ENCODE results near the gene FAM168A.
"Not testable (repeated sequence)": the region's sequence is repeated elsewhere in the genome, so short reads cannot be mapped to it uniquely, and the experiment has no call there.

Gene FAM168A

DNA sequence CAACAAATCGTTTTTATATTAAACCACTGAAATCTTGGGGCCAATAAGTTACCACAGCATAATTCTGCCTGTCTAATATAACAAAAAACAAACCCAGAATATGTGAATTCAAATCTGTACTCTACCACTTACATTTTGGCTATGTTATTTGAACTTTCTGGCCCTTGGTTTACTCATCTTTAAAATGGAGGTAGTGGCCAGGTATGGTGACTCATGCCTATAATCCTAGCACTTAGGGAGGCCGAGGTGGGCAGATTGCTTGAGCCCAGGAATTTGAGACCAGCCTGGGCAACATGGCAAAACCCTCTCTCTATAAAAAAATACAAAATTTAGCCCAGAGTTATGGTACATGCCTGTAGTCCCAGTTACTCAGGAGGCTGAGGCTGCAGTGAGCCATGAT lies 84.2 kb downstream of the FAM168A start:
- no peak for DNase-seq

DNA sequence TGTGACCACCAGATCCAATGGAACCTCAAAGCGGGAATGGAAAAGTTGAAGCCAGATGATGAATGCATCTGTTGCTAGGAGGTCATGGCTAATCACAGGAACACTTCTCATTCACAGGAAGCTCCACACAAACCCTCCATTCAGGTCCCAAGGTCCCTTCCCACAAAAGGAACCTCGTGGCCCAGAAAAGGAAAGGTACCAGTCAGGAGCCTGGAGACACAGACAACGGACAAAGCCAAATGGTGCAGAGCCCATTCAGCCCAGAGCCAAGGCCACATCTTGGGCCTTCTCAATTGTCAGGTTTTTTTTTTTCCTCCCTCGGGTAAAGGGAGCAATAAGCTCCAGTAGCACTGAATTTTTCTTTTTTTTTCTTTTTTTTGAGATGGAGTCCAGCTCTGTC lies 87.0 kb downstream of the FAM168A start:
- no peak for DNase-seq

DNA sequence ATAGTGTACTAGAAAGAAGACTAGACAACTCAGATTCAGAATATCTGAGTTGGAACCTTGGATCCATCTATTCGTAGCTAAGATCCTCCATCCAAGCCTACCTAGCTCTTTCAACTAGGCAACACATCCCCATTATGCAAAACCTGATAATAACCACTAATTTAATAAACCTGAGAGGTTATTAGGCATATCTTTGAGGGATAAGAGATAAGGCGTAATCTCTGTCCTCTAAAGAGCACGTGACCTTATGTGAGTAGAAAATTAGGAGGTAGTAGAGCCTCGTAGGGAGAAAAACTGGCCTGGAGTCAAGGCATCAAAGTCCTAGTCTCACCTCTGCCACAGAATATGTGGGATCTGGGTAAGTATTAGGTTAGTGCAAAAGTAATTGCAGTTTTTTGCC lies 87.8 kb downstream of the FAM168A start:
- DNase-seq = no peak

DNA sequence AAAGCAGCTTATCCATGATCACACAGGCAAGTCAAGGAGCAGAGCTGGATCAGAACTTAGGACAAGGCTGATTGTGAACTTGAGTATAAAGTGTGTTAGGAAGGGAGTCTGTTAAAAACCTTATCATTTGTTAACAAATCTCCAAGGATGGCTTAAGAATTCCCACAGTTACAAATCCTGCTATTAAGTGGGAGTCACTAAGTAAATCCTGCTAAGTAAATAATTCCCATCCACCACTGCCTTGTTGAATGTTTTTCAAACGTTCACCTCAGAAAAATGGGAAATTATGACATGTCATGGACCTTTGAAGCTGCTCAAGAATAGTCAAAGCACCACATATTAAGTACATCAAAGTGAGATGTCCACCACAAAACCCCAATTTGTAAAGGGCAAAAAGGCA lies 88.7 kb downstream of the FAM168A start:
- no peak for DNase-seq

DNA sequence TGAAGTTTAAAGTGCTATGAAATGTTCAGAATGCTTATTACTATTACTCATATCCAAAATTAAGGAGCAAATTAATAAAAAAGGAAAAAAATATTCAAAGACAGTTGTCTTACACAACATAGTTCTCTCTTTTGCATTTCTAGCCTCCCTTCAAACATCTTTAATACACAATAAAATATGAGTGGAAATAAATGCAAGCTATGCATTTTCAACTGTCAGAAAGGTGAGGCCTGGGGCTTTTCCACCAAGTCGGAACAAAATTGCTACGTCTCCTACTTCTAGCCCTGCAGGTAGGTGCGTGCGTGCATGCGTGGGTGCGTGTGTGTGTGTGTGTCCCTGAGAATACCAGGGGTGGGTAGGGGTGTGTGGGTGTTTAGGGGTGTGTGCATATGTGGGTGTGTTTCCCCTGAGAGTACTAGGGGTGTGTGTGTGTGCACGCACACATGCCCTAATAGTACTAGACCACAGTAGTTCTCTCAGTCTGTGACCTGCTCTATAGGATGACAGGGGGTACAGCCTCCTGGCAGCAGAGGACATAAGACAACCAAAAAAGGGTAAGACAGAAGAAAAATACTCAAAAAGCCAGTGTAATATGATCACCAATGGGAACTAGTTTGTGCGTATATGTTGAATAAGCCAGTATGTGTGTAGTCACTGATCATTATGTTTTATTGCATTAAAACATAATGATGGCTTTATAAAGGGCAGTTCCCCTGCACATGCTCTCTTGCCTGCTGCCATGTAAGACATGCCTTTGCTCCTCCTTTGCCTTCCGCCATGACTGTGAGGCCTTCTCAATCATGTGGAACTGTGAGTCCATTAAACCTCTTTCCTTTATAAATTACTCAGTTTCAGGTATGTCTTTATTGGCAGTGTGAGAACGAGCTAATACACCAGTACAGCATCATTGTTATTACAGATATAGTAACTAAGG lies 89.4 kb downstream of the FAM168A start:
- DNase-seq = no peak

DNA sequence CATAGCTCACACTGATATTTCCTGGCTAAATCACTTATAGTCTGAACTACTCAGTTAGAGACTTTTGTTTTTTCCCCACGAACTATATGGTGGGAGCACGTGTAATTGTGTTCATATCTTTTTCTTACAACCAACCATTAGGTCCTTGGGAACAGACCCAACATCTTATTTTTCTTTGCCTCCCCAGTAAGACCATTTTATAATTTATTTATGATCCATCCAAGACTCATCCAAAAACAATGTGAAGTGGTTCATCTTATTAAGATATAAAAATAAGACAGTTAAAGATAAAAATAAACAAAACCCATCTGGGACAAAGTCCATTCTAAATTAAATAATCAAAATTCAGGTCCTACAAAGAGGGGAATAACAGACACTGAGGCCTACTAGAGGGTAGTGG lies 90.8 kb downstream of the FAM168A start:
- DNase-seq = no peak

DNA sequence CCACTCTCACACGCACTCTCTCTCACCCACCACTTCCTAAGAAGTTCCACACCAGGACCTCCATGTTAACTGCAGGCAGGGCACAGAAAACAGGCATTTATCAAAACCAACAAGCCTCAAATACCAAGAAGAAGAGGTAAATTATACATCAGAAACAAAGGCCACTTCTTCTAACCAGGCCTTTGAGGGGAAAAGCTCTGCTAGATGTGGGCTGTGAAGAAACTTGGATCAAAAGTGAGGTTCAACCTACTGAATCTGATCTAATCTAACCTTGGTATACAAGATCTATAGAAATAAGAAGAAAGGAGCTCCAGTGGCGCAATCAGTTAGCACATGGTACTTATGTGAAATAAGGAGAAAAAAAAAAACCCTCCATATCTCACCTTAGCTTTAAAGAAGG lies 91.9 kb downstream of the FAM168A start:
- no peak for DNase-seq

DNA sequence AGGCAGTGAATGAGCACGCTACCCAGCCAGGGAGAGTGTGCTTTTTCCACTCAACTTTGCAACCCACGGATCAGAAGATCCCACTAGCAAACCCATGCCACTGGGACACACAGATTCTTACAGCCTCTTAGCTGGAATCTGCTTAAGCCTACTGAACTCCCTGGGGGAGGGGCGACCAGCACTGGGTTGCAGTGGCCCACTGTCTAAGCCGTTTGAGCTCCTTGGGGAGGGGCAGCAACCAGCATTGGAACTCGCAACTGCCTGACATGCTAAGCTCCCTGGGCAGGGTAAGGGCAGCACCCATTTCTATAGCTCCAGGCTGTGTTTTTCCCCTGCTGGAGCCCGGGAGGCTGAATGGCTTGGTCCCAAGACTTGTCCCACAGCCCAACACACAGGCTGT lies 99.6 kb downstream of the FAM168A start:
- no peak for DNase-seq

DNA sequence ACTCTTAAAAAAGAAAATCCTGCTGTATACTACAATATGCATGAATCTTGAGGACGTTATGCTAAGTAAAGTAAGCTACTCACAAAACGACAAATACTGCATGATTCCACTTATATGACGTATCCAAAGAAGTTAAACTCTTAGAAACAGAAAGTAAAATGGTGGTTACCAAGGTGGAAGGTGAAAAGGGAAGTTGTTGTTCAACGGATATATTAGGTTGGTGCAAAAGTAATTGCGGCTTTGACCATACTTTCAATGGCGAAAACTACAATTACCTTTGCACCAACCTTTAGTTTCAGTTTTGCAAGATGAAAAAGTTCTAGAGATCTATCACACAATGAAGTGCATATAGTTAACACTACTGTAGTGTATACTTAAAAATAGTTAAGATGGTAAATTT lies 101.8 kb downstream of the FAM168A start:
- no peak for DNase-seq

DNA sequence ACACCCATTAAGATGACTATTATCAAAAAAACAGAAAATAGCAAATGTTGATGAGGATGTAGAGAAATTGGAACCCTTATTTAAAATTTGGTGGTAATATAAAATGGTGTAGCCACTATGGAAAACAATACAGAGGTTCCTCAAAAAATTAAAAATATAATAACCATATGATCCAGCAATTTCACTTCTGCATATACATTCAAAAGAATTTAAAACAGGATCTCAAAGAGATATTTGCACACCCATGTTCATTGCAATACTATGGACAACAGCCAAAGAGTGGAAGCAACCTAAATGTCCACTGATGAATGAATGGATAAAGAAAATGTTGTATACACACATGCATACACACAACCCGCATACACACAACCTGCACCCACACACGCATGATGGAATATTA lies 102.2 kb downstream of the FAM168A start:
- no peak for DNase-seq

DNA sequence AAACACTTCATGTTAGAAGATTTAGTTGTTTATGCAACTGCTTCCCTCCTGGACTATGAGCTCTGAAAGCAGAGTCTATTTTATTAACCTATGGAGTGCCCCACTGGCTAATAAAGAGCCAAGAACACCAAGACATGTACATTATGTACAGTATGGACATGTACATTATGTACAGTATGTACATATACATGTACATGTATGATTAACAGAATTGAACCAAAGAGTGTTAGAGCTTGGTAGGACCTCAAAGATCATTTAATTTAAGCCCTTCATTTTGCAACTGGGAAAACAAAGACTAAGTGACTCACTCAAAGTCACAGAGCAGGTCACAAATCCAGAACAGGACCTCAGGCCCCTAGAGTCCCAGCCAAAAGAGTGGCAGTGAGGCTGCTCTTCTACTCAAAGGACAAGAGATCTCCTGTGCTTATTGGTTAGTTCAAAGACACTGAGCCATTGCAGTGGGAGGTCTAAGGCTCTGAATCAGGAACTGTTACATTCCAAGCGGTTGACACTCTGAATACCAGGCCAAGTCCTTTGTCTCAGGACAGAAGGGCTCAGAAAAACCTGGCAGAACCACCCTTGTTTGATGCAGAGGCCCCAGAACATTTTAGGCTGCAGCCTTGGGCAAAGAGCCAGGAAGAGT lies 103.8 kb downstream of the FAM168A start:
- no peak for DNase-seq

DNA sequence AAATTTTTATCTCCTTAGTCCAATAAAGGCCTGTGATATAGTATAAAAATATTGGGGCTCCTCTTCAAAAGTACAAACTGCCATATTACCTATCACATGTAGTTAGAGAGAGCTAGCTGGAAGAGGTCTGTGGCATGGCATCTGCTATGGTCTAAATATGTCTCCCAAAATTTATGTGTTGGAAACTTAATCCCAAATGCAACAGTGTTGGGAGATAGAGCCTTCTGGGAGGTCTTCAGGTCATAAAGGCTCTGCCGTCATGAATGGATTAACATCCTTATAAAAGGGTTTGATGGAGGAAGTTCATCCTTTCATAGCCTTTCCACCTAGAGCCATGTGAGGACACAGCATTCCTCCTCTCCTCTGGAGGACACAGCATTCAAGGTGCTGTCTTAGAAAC lies 116.3 kb downstream of the FAM168A start:
- no peak for DNase-seq

DNA sequence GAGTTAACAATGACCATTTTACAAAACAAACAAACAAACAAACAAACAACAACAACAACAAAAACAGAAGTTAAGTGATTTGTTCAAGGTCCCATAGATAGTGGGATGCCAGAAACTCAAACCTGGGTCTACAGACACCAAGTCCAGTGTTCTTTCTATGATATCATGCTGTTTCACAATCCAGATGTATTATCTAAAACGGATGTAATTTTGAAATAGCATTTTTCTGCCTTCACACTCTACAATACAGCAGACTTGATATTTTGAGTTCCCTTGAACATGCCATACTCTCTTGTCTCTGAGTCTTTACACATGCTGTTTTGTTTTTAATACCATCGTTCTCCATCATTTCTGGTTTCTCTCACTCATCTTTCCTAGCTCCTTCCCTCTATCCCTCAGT lies 117.2 kb downstream of the FAM168A start:
- no peak for DNase-seq

DNA sequence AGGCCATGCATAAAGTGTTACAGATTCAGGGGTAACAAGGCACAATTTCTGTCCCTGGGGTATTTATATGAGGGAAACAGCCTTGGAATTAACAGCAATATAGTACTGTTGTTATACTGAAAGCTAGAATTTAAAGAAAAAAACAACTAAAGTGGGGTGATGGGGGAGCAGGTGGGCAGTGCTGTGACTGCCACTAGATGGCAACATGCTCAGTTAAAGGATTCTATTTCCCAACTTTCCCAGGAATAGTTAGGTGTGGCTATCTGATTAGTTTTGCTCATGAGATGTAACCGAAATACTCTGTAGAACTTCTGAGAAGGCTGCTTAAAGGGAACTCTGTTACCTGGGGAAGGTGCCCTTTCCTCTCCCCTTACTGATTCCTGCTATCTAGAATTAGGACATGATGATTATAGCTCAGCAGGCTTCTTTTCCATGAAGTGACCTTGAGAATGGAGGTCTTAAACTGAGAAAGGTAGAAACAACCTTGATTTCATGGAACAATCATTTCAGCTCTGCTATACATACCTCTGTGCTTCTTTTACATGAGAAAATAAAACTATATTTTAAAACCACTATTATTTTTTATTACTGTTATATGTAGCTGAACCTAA lies 119.1 kb downstream of the FAM168A start:
- DNase-seq = no peak

DNA sequence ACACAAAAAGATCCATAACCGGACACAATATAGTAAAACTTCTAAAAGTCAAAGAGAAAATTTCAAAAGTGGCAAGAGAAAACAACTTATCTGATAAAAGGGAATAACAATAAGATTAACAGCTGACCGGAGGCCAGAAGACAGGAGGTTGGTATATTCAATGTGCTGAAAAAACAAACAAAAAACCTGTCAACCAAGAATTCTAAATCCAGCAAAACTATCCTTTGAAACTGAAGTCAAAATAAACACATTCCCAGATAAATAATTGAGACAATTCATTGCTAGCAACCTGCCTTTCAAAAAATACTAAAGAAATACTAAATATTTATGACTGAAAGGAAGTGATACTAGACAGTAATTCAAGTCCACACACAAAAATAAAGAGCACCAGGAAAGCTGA lies 120.4 kb downstream of the FAM168A start:
- no peak for DNase-seq

DNA sequence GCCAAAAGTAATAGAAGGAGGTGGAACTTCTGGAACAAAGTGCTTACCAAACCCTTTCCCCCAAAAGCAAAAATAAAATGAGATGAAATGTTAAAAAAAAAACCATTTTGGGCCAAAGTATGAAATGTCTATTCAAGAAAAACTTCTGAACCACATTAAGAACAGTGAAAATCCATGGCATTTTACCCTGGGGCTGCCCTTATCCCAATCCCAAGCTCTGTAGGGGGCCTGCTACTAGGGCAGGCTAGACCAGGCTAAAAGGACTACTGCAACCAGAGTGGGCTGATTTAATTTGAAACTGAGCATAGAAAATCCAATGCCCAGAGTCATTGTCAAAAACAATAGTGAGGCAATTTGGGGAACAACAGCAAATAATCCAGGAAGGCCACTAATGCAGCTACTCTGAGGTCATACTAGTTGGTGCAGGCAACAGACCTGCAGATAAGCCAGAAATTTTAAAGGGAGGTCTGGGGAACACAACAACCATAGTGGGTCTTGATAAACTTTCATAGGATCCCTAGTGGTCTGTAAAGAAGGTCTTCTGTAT lies 122.3 kb downstream of the FAM168A start:
- no peak for DNase-seq

DNA sequence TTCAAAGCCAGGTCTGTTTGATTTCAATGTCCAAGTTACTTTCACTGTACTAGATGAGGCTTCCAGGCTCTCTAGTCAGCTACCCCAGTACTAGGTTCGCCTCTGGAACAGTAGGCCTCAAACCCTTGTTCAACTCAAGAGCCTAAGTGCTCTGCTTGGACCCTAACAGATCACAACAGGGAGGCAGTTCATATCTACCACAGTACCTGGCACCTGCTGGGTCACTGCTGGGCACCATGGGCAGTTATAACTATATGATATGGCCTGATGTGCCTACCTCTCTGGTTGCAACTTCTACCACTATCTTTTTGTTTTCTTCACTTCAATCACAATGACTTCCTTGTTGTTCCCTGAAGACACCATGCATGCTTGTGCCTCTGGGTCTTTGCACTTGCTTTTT lies 124.7 kb downstream of the FAM168A start:
- DNase-seq = no peak

DNA sequence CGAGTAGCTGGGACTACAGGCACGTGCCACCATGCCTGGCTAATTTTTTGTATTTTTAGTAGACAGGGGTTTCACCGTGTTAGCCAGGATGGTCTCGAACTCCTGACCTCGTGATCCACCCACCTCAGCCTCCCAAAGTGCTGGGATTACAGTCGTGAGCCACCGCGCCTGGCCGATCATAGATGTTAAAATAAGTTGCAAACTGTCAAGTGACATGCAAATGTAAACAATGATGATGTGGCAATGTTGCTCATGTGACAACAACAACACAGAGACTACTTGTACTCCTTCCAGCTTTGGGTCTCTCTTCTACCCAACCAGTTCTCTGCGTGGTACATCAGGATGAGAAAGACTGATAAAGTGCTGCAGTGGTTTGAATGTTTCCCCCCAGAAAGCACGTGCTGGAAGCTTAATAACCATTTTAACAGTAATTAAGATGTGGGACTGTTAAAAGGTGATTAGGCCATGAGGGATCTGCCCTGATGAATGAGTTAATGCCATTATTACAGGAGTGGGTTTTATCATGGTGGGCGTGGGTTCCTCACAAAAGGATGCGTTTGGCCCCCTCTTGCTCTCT lies 127.8 kb downstream of the FAM168A start:
- not testable (repeated sequence) for DNase-seq

DNA sequence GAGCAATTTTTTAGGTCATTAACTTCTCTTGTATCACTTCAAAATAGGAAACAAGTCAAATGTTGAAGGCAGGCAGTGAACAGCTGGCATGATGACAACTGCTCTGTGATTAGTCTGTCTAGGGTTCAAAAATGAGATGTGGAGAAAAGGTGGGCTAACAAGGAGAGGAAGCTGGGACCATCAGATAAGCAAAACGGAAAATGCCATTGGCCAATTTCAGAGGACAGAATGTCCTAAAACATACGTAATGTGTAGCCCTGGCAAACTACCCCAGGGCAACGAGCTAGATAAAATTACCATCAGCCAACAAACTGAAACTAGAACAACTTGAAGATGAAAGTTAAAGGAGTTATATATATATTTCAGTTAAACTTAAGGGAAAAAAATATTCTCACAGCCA lies 128.5 kb downstream of the FAM168A start:
- no peak for DNase-seq

DNA sequence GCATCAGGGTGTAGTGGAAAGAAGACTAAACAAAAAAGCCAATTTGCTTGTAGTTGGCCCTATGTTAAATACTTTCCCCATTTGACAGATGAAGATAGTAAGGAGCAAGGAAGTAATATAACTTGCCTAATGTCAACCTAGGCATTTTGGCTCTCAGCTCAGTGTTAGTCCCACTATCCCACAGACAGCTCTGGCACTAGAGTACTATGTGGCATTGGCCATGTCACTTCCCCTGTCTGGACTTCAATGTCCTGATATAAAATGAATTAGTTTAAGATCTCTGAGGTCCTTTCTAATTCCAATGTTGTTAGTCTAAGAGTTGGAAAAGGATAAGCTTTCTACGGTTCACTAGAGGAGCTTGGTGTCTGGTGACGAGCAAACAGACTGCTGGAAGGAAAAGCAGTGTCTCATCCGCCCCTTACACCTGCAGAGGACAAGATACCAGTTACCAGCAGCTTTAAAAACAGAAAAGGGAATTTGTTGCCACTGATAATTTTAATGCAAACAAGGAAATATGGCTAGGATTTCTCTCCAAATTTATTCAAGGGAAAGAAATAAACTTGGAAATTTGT lies 129.2 kb downstream of the FAM168A start:
- DNase-seq = no peak

DNA sequence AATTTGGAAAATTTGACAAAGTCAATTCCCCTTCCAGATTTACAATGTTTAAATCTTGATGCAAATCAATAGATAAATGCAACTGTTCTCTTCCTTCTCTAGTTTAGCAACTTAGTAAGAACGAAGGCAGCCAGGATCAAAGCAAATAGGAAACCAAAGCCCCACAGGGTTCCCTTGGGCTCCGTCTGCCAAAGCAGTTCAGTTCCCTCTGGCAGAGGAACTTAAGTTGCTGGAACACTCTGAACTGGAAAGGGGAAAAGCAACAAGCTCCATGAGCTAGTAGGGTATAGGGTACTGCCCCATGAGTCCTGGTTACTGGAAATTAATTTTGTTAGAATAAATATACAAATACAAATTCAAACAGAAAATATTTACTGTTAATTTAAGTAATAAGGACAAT lies 130.4 kb downstream of the FAM168A start:
- DNase-seq = no peak

DNA sequence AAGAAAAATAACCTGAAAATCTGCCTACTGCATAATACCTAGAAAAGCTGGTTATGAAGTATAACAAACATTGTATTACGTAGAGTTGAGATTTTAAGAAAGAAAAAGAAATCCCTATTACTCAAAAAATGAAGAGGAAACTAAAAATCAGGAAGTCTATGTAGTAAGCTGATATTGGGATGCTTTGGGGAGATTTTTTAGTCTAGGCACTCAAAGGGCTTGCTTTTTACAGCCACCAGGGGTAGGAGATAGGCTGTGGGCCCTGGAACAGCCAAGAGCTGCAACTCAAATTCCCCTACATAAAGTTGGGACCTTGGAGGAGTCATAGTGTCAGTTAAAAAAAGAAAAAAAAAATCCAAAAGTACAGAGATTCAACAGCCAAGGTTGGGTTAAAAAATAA lies 131.3 kb downstream of the FAM168A start:
- DNase-seq = no peak

DNA sequence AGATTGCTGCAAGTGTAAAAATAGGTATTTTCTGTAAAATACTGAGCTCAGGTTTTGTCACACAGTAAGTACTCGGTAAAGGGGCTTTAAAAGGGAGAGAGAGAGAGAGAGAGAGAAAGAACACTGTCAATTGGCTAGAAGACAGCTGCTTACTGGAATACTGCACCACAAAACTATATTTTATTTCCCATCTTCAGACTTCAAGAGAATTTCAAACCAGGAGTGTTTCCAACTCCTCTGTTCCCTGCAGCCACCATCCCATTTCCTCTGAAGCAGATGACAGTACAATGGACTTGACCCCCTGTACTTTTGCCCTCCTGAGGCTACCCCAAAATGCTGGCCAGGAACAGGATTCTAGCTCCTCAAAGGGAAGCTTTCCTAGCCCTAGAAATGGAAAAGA lies 132.0 kb downstream of the FAM168A start:
- no peak for DNase-seq

All from activated T-cell treated with anti-CD3 and anti-CD28 coated beads, Interleukin-2, amount 50 U/mL, for 48 hours (primary cell).